Fibroblast of peridontal ligament (primary cell): ENCODE measurements around the gene STEAP3.

Source experiments
- DNase-seq: peaks from one replicate; pipeline ENCODE4 v3.0.0-alpha.2; 2010; ENCODE audit errors: extremely low read depth

STEAP3 gene

DNA sequence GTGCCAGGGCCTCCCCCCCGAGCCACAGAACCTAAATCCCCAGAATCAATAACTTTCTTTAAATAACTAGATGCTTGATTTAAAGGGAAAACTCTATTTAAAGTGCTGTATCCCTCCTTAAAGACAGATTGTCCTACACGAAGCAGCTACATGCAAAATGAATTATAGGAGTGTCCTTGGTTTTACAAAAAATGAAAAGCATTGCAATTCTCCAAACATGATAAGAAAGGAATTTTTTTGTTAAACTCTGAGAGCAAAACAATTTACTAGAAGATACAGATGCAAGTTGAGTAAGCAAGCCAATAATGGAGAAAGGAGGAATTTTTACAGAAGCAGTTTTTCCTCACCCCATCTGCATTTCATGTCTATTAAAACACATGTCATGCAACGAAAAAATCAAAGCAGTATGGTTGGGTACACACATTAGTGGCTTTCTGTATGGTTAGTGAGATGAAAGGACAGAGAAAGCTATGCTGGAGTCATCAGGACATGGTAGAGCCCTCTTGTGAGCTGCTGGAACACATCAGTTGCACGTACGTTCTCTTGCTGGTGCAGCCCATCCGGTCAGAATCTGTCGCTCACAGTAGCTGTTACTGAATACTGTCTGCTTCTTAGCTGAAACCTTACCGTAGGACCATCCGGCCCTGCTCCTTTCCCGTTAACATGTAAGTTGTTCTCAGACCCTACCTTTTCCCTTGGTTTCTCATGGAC lies 25.9 kb upstream of the STEAP3 start:
- DNase-seq: no peak

DNA sequence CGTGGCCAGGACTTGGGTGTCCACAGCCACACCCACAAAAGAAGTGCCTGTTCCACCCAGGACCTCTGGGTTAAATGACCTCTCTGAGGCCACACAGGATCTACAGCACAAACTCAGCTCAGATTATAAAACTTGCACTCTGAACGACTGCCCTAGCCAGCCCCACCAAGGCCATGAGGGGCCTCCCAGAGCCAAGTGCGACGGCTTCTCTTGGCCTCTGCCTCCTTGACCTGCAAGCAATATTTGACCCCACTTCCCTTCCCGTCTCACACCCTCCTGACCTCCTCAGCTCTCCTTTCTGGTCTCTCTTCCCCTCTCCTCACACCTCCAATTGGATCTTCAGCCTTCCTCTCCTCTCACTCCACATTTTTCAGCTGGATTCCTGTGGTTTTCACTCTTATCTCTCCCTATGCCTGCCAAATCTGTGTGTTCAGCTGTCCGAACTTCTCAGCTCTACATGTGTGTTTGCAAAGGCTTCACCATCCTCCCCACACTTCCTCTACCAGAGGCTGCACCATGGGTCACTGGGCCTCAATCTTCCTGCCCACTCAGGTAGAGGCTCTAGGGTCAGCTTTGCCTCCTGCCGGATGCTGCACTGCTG lies 25.3 kb upstream of the STEAP3 start:
- DNase-seq: no peak

DNA sequence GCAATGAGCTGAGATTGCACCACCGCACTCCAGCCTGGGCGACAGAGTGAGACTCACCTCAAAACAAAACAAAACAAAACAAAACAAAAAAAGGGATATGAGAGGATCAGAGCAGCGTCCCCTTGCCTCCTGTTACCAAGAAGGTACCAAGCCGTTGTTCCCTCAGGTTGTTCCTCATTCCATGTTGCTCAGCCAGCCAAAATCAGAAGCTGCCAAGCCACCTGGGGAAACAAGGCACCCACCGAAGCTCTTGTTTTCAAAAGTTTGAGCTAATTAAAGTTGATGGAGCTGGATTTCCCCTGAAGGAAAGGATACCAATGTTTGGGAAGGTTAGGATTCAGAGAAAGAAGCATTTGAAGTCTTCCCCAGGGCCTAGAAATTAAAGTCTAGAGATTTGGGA lies 21.8 kb upstream of the STEAP3 start:
- DNase-seq: no peak

DNA sequence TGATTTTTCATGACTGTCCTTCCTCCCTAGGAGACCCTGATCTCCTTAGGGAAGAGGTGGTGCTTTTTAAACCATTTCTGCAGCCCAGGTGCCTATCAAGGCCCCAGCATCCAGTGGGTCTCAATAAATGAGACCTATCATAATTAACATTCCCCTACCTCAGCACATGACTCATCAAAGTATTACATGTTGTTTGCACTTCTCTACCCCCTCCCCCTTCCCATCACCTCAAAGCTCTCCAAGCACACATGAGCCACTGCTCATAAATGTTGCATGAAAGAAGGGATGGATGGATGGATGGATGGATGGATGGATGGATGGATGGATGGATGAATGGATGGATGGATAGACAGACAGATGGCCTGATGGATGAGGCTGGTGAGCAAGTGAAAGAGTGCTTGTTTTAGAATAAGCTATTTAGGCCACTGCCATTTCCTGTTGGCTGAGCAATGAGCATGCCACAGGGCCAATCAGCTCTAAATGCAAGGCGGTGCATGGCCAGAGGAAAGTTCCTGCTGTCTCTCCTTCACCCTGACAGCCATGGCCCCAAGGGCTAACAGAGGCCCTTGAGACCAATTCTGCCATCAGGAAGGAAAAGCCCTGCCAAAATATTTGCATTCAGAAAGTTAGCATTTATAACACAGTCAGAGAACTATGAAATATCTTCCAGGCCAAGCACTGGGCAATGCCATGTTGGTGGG lies 20.9 kb upstream of the STEAP3 start:
- DNase-seq: no peak

DNA sequence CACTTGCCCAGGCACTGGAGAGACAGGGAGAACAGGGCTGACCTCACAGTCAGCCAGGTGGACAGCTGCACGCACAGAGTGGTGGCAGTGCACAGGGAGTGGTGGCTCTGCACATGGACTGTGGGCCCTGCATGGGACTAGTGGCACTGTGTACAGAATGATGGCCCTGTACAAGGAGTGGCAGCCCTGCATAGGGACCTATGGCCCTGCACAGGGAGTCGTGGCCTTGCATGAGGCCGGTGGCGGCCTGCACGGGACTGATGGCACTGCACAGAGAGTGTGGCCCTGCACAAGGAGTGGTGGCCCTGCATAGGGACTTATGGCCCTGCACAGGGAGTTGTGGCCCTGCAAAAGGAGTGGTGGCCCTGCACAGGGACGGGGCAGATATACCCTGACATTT lies 19.1 kb upstream of the STEAP3 start:
- DNase-seq: no peak

DNA sequence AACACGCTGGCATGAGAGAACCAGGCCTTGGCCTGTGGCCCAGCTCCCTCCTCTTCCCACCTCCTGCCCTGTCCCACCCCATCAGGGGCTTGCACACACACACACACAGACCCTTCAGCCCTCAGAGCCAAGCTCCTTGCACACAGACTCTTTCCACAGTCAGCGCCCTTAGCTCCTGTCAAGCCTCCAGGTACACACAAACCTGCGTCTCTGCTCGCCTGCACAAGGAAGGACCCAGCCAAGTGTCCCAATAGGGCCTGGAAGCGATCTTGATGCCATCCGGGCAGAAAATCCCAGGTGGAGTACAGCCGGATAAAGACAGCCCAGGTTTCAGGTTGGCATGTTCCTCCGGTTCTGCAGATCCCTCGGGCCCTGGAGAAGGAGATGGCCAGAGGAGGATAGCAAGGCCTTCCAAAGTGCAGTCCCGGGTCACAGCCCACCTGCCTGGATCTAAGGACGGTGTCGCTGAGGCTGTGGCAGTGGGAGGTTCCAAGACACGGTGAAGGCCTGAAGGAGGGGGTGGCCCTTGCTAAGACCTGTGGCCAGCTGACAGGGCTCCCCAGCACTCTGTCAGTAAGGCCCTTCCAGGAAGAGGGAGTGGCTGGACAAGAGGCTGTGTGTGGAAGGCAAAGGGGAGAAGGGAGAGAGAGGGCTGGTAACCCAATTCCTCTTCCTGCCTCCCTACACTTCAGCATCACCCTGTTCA lies 18.5 kb upstream of the STEAP3 start:
- DNase-seq: no peak

DNA sequence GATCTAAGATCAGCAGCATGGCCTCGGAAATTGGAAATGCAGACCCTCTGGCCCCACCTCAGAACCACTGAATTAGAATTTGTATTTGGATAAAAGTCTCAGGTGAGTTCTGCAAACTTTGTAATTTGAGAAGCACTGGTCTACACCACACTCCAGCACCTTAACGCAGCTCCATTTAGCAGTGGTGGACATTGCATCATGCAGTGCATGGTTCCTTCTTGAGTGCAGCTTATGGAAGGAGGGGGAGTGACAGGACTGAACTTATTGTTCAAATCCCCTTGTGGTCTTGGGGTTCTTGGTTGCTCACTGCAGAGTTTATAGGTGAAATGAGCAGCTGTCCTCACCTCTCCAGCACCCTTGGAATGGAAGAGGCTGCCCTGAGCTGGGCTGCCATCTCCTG lies 17.4 kb upstream of the STEAP3 start:
- no peak for DNase-seq

DNA sequence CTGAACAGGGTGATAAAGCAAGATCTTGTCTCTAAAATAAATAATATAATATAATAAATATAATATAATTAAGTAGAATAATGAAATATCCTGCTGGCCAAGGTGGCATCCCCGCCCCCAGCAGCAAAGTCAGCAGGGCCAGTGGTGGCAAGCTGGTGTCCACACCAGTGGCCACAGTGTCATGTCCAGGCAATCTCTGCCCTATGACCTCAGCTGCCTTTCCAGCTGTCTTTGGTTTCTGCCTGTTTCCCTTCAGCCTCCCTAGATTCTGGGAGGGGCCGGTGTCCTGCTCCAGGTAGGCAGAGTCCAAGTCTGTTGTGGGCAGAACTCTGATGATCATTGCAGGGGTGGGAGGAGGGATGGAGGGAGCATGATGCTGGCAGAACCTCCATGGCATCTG lies 16.2 kb upstream of the STEAP3 start:
- DNase-seq: no peak

DNA sequence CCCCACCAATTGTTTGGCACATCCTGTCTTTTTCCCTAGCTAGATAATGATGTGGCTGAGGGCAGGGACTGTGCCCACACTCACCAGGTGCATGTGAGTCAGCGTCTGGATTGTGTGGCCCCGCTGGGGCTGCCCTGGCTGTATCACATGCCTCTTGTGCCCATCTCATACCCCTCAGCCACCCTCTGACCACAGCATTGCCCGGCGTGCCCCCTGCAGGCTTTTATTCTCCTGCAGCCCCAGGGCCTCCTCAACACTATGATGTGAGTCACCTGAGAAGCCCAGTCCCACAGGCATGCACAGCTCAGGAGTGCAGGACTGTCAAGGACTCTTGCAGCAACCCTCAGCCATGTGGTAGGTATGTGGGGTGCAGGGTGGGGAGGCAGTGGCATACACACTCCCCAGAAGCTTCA lies 14.8 kb upstream of the STEAP3 start:
- no peak for DNase-seq

DNA sequence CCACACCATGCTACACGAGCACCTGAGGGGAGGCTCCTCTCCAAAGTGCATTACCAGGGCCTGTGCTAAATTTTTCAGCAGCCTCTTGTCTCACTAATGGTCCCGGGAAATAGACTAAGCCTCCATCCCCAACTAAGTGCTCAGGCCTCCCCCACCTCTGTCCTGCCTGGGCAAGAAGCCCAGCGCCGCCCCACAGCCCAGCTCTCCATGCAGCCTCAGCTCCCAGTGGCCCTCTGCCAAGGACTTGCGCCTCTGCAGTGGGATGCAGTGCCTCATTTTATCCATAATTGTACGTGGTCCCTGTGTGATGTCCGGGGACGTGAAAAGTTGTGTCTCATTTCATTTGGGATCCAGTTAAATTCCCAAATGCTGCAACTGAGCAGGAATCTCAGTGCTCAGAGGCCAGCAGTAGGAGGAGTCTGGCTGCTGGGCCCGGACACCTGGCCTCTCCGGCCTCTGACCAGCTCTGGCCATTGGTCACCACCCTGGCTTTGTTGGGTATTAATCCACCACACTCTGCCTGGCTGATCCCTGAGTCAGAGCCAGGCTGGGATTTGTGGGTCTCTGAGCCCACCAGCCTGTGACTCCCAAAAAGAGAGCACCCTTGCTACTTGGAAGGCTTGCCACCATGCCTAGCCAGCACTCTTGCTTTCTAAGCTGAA lies 11.4 kb upstream of the STEAP3 start:
- DNase-seq: no peak

DNA sequence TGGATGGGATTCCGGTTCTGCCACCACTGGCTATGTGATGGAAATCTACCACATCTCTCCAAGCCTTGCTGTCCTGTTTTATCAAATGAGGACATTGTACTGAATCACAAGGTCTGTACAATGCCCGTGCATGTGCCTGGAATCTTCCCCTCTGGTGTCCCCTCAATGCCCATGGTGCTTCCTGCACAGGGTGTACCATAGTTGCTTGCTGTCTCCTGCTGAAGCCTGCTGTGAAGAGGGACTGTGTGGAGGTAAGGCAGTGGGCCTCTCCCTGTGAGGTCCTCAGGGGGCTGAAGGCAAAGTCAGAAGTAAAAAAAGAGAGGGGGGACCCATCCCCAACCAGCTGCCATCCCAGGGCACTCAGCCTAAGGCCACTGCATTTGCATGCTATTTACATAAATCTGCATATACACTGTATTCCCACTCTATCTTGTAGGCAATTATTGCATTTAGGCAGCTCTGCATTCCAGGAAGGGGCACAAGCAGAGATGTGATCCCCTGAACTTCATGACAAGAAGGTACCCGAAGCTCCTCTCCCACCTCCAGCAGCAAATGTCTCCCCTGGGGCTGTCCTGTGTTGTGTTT lies 9.1 kb upstream of the STEAP3 start:
- no peak for DNase-seq

DNA sequence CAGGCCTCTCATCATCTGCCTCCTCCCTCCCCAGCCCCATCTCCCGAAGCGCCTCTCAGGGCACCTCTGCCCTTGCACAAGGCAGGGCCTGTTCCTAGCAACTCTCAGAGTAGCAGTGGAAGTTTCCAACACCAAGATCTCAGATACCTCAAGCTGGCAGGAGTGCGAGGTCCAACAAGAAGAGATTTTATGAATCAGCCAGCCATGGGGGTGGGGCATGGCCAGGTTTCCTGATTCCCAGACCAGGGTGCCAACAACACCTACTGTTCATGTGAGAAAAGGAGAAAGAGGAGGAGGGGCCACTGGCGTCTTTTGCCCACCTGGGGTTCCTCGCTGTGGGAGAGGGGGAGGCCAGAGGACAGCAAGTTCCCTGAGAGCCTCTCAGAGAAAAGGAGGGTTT lies 6.6 kb upstream of the STEAP3 start:
- no peak for DNase-seq

DNA sequence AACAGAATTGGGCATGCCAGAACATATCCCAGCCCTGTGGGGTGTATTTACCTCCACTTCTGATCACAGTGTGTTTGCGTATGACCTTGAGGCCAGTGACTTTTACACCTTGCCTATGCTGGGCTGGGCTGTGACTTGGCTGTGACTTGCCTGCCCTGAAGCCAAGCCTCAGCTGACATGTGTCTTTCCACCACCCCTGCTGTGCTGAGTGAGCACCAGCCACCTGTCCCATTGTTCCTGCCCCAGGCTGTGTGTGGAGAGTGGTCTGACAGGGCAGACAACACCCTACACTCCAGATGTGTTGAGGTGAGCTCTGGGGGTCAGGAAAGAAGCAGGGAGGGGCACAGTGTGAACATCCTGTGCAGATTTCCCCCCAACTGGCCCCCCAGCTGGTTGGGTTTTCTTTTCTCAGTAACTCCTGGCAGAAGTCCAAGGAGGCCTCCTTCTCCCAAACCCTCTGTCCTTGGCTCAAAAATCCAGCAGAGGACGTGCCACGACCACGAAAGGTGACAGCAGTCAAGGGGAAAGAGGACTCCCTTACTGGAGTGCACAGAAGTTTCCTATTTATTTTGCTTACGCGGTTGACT lies 5.1 kb upstream of the STEAP3 start:
- DNase-seq: peak; percentile 80

DNA sequence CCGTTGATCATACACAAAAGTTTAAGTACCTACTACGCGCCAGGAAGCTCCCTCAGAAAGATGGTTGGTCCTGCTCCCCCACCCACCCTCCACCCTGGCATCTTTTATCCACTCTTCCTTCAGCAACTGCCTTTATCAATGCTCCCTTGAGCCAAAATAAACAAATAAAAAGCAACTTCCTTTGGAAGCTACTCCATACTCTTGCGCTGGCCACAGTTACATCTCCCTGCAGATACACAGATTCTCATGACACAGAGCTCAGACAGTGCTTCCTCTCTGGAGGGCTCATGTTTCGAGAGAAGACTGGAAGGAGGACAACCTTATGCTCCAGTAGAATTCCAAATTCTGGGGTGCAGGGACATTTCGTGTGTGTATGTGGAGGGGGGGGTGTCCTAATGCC lies 3.8 kb upstream of the STEAP3 start:
- DNase-seq: peak; percentile 29

DNA sequence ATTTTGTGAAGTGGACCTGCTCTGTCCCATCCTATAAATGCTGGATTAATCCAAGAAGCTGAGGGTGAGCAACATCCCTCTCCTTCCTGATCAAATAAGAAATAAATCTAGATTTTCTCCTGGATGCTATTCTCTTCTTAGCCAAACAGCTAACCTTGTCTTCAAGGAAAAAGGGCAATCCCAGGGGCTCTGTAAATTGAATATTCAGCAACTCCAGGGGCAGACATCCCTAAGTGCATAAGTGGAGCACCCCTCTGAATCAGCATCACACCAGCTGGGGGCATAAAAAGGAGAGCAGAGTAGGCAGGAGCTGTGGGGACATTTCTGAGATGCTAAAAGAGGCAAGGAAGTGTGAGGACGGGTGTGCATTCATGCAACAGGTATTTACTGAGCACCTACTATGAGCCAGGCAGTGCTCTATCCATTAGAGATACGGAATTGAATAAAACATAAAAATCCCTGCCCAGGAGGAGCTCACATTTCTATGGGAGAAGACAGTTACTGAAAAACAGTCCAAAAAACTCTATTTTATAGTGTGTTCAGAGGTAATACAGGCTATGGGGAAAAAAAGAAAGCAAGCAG lies 2.8 kb upstream of the STEAP3 start:
- no peak for DNase-seq

DNA sequence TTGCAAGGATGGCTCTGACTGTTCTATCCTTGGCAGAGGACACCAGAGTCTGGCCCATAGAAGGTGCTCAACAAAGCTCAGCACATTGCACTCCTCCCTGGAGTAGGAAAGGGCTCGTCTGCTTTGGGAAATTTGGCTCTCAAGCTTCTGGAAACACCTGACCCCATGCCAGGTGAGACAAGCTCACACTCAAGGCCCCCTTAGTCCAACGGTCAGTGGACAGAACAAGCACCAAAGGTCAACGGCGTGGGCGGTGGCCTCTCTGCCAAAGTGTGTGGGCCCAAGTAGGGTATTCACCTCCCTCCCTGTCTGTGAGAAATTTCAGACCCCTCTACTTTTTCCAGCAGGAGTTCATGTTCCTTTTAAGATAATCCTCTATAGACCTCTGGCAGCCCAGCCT lies 2.0 kb upstream of the STEAP3 start:
- no peak for DNase-seq

DNA sequence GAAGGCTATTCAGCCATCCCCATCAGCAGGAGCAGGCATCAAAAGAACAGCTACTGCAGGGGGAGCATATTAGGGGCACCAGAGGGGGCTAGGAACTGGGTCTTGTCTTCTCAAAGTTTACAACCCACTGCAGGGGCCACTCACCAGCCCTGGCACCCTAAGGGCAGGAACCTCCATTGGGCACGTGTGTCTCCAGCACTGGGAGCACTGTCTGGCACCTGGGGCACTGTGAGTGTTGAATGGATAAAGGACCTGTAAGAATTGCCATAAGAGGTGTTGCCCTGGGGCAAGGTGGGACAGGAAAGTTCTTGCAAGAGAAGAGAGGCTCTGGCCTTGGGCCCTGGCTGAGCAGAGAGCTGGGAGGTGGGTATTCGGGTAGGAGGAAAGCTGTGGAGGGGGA lies 1.4 kb upstream of the STEAP3 start:
- no peak for DNase-seq

DNA sequence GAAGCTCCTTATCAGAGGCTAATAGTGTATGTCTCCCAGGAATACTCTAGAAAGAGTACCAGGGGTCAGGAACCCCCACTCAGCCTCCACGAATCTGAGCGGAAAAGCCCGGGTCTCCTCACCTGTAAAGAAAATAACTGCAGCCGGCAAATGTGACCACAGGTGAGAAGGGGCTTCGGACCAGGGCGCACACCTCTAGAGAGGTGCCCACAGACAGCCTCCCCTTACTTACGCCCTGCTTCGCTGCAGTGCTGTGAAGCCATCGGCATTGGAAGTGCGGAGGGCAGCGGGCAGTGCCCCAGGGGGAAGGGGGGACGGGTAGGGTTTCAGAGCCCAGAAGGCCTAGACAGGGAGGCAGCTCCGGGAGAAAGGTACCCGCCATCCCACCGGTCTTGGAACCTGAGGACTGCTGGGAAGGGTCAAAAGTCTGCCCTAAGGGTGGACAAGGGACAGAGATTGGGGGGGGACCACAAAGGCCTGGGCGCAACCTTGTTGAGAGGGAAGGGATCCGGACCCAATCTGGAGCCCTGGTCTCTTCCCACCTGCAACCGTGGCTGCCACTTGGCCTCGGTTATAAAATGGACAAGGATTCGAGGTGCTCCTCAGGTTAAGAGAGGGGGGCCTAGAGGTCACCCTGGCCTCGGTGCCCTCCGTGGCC lies 642 bp upstream of the STEAP3 start:
- no peak for DNase-seq

DNA sequence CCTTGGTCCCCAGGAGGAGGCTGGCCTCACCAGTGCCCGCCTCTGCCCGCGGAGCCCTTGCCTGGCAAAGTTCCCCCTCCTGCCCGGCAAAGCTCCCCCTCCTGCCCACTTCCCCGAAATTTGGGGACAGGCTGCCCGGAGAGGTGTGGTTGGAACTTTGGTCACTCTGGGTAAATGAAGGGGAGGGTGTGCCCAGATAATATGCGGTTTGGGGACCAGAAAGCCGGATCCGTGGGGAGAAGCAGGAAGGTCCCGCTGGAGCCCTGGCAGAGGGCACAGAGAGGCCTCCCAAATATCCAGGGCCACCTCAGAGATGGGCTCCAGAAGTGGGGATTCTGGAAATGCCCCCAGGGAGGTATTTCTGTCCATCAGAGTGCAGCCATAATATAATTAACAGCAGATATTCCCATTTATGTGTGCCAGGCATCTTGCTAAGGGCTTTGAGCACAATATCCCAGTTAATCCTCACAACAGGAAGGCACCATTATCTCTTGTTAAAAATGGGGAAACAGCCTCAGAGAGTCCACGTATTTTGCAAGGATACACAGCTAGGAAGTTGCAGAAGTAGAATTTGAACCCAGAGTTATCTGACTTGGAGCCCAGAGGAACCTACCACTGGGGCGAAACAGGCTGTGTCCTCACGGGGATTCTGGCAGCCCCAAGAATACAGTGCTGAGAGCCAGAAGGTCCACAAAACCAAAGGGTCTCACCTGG lies 914 bp downstream of the STEAP3 start:
- no peak for DNase-seq
